Tibial nerve (tissue), 3 donors: Measurements from ENCODE around the gene OR10P1.

Experiments used
- CTCF ChIP-seq, 5 experiments: fragments of 200-600 bp in 3 of 5; fragments of 450-650 bp in 2 of 5; sonication (generic) in 3 of 5; IDR thresholded peaks; one replicate each; pipeline ENCODE4 v1.5.1; 2016 to 2019; ENCODE audit warnings: antibody characterized with exemption in 5 of 5, mild to moderate bottlenecking in 3 of 5, moderate library complexity in 2 of 5
- POLR2A ChIP-seq, 2 donors: fragments of 450-650 bp; IDR thresholded peaks; one replicate each; pipeline ENCODE4 v1.6.1; 2017; ENCODE audit warnings: antibody characterized with exemption in 2 of 2, mild to moderate bottlenecking in 2 of 2, moderate library complexity in 2 of 2

GRCh38 chr12:55619354-55620138 is 17.1 kb upstream of the OR10P1 start:
- TF ChIP-seq CTCF (IDR thresholded peaks at IDR 0.05): peak; percentile 68 to 89 (median 81)
- TF ChIP-seq POLR2A (IDR thresholded peaks at IDR 0.05): no peak
